Adrenal gland (tissue), 12 donors: Measurements from ENCODE around the gene HNF1A. TPM values are rescaled to one million over a fixed set of nuclear protein-coding genes. Genes with fewer than 3 reads are reported as not detected.

Experiments
- DNase-seq, 7 donors: peaks; one replicate each; pipeline ENCODE4 v3.0.0-alpha.2; 2019 to 2020
- H3K27ac ChIP-seq, 5 donors: fragments of 200-600 bp; sonication (generic) in 4 of 5; 1 replicate in 3 of 5; 2 replicates in 2 of 5; pipeline versions ENCODE4 v1.5.1 to v1.8.0; 2016 to 2020; ENCODE audit warnings: mild to moderate bottlenecking in 1 of 5
- H3K27me3 ChIP-seq: fragments of 200-600 bp; 2 replicates; pipeline ENCODE4 v1.8.0; 2021
- H3K36me3 ChIP-seq, 2 donors: fragments of 200-600 bp; replicated peaks in 1 of 2; 1 replicate in 1 of 2; 2 replicates in 1 of 2; pipeline versions ENCODE4 v1.5.1 to v1.8.0; 2018 to 2022
- H3K4me1 ChIP-seq, 2 donors: fragments of 200-600 bp; replicated peaks in 1 of 2; 1 replicate in 1 of 2; 2 replicates in 1 of 2; pipeline versions ENCODE4 v1.5.1 to v1.8.0; 2018 to 2021
- H3K4me3 ChIP-seq, 4 donors: fragments of 200-600 bp; sonication (generic) in 3 of 4; one replicate each; pipeline ENCODE4 v1.5.1; 2016 to 2018
- H3K9me3 ChIP-seq, 3 donors: fragments of 200-600 bp; sonication (generic) in 1 of 3; replicated peaks in 1 of 3; 1 replicate in 2 of 3; 2 replicates in 1 of 3; pipeline versions ENCODE4 v1.5.1 to v1.8.0; 2016 to 2021
- CTCF ChIP-seq, 6 experiments: fragments of 450-650 bp in 4 of 6; fragments of 200-600 bp in 2 of 6; sonication (generic) in 1 of 6; IDR thresholded peaks; 1 replicate in 5 of 6; 2 replicates in 1 of 6; pipeline versions ENCODE4 v1.5.1 to v1.8.0; 2016 to 2021; ENCODE audit warnings: antibody characterized with exemption in 6 of 6, mild to moderate bottlenecking in 2 of 6, moderate library complexity in 1 of 6
- POLR2A ChIP-seq, 2 donors: fragments of 450-650 bp; IDR thresholded peaks; one replicate each; pipeline ENCODE4 v1.6.1; 2017; ENCODE audit warnings: antibody characterized with exemption in 2 of 2, mild to moderate bottlenecking in 2 of 2, moderate library complexity in 1 of 2
- WGBS, 4 donors: extraction: QIAGEN DNeasy Blood & Tissue Kit in 2 of 4; methylation state at CpG; one replicate each; pipeline versions ENCODE4 v1.1.5 to v1.1.7; 2013 to 2017; 5-methylcytosine and 5-hydroxymethylcytosine counted together
- intact Hi-C, 2 donors: fragments of 100-400 bp; cut with DNase I; formaldehyde crosslinking; loops; one replicate each; pipeline versions ENCODE4 v1.14.1 to v1.15.0; 2022 to 2023
- polyA plus RNA-seq, 3 donors: library from polyadenylated mRNA; stranded (reverse); fragments of 200-250 nt in 2 of 3; fragments of 350-450 nt in 1 of 3; fragmentation: Illumina TruSeq in 1 of 3; extraction: RNeasy Lipid Tissue Mini Kit (QIAGEN cat#74804) in 1 of 3; gene quantifications; one replicate each; pipeline ENCODE4 v1.2.3, GENCODE V29; 2013 to 2014
- total RNA-seq, 9 donors: library from RNA; depleted of rRNA in 4 of 9; stranded (reverse); fragments of >200 nt in 4 of 9; fragments of 120-200 nt in 1 of 9; fragmentation: NEBNext Ultra II Directional in 1 of 9; extraction: Animal tissue kit (Norgen Biotek cat#: 25700) in 1 of 9; gene quantifications; one replicate each; pipeline versions ENCODE4 v1.1.0 to v1.2.4, GENCODE V29; 2013 to 2023
- donor health status: healthy with polysubstance abuse.
- donor health status: Bipolar disorder and iron deficiency.
- donor health status: DM: yes; HTN: yes; CAD: no.
- donor health status: DM: no; HTN: no; CAD: no.
- donor health status: DM: no; HTN: no; CAD: no.
- donor health status: DM: yes; HTN: yes; CAD: no.

Gene HNF1A
- total and polyA plus RNA-seq, 12 donors = 0.03 to 0.08 TPM; not detected in 10

- Histone ChIP-seq H3K9me3 (no peaks in the 10 kb centered on the region), H3K36me3 (no peaks in the 10 kb centered on the region), H3K4me3 (no peak overlapping the region), H3K4me1 (no peaks in the 10 kb centered on the region), H3K27ac (peak overlapping the region in 1 of 5 donors; percentile 18), H3K27me3 (no peaks in the 10 kb centered on the region)
- TF ChIP-seq CTCF (IDR thresholded peaks at IDR 0.05) (no peak), POLR2A (IDR thresholded peaks at IDR 0.05) (no peak)
- intact Hi-C loops = no loop called here
- DNase-seq = peak; percentile 29 to 65 (median 47)
- WGBS, 4 donors = 35 to 42% (median 38%) methylated on average over 3 of the region's 3 CpGs
Measured at GRCh38 chr12:120939523-120939922, 38.8 kb upstream of the HNF1A start.

GRCh38 chr12:120940006-120940405, 38.3 kb upstream of the HNF1A start:
- 49 to 65% (median 59%) methylated on average over 5 of the region's 5 CpGs for WGBS, 4 donors
- intact Hi-C loops = no loop called here
- no peak for DNase-seq
- no peaks in the 10 kb centered on the region for H3K9me3 ChIP-seq
- H3K36me3 ChIP-seq = no peaks in the 10 kb centered on the region
- H3K27me3 ChIP-seq = no peaks in the 10 kb centered on the region
- peak overlapping the region in 1 of 5 donors; percentile 45 for H3K27ac ChIP-seq
- no peaks in the 10 kb centered on the region for H3K4me1 ChIP-seq
- TF ChIP-seq CTCF (IDR thresholded peaks at IDR 0.05) = no peak
- no peak for TF ChIP-seq POLR2A (IDR thresholded peaks at IDR 0.05)
- H3K4me3 ChIP-seq = no peak overlapping the region

- no peaks in the 10 kb centered on the region for H3K27me3 ChIP-seq
- TF ChIP-seq POLR2A (IDR thresholded peaks at IDR 0.05) = no peak
- no peak for TF ChIP-seq CTCF (IDR thresholded peaks at IDR 0.05)
- intact Hi-C loops = no loop called here
- no peaks in the 10 kb centered on the region for H3K4me1 ChIP-seq
- H3K9me3 ChIP-seq = no peaks in the 10 kb centered on the region
- no peak overlapping the region for H3K4me3 ChIP-seq
- no peak overlapping the region for H3K27ac ChIP-seq
- 69 to 78% (median 73%) methylated on average over 4 to 5 of the region's 5 CpGs for WGBS, 4 donors
- no peaks in the 10 kb centered on the region for H3K36me3 ChIP-seq
- peak in 1 of 7 donors; percentile 8 for DNase-seq
Measured at GRCh38 chr12:120940799-120941198, 37.5 kb upstream of the HNF1A start.

- WGBS, 4 donors = 86 to 96% (median 92%) methylated on average over 4 of the region's 4 CpGs
- H3K4me3 ChIP-seq = no peak overlapping the region
- intact Hi-C loops = no loop called here
- TF ChIP-seq CTCF (IDR thresholded peaks at IDR 0.05) (no peak), POLR2A (IDR thresholded peaks at IDR 0.05) (no peak)
- no peaks in the 10 kb centered on the region for H3K9me3 ChIP-seq
- H3K27me3 ChIP-seq = no peaks in the 10 kb centered on the region
- no peaks in the 10 kb centered on the region for H3K4me1 ChIP-seq
- H3K27ac ChIP-seq = no peak overlapping the region
- no peaks in the 10 kb centered on the region for H3K36me3 ChIP-seq
- DNase-seq = no peak
Measured at GRCh38 chr12:120941412-120941811, 36.9 kb upstream of the HNF1A start.
